Stimulated activated CD4-positive, alpha-beta T cell treated with anti-CD3 and anti-CD28 coated beads, TNF-alpha, amount 100 ng/mL, for 48 hours (primary cell): Measurements from ENCODE around the gene ZNF799.
"Not testable (repeated sequence)": the region's sequence is repeated elsewhere in the genome, so short reads cannot be mapped to it uniquely, and the experiment has no call there.

Experiments
- DNase-seq, 3 donors: peaks; one replicate each; pipeline ENCODE4 v3.0.0-alpha.2; 2020; ENCODE audit warnings: low read depth in 3 of 3

ZNF799 gene

GRCh38 chr19:12400633-12401502, at the start of gene ZNF799:
TSS of gene ZNF799 (minus strand) at chr19:12401271. CDS start at chr19:12401070, 201 bp downstream.
- DNase-seq: peak; percentile 80 to 82 (median 81)

- no peak for DNase-seq
Observed at GRCh38 chr19:12450844-12451243, 49.8 kb upstream of the ZNF799 start.

GRCh38 chr19:12448808-12449207, 47.7 kb upstream of the ZNF799 start:
- DNase-seq: no peak

GRCh38 chr19:12440541-12441316, 39.7 kb upstream of the ZNF799 start, which contains the start of gene ZNF443:
TSS of gene ZNF443 (minus strand) at chr19:12441021. CDS start at chr19:12440914, 107 bp downstream.
- DNase-seq: peak; percentile 96 to 99 (median 97)

- peak in 2 of 3 donors; percentile 20 to 28 for DNase-seq
Observed at GRCh38 chr19:12439686-12440540, 38.8 kb upstream of the ZNF799 start.

- not testable (repeated sequence) for DNase-seq
Observed at GRCh38 chr19:12430726-12431299, 29.7 kb upstream of the ZNF799 start.

- no peak for DNase-seq
Observed at GRCh38 chr19:12425888-12426274, 24.8 kb upstream of the ZNF799 start.

- no peak for DNase-seq
Observed at GRCh38 chr19:12425236-12425887, 24.3 kb upstream of the ZNF799 start.

GRCh38 chr19:12417273-12417672, 16.2 kb upstream of the ZNF799 start:
- not testable (repeated sequence) for DNase-seq

- DNase-seq: no peak
Observed at GRCh38 chr19:12411893-12412292, 10.8 kb upstream of the ZNF799 start.

- DNase-seq: peak in 2 of 3 donors; percentile 7 to 22
Observed at GRCh38 chr19:12399901-12400632, 1.0 kb downstream of the ZNF799 start.

- DNase-seq: not testable (repeated sequence)
Observed at GRCh38 chr19:12391148-12391547, 9.9 kb downstream of the ZNF799 start.

- DNase-seq: not testable (repeated sequence)
Observed at GRCh38 chr19:12386365-12386764, 14.7 kb downstream of the ZNF799 start.

GRCh38 chr19:12380444-12380737, 20.7 kb downstream of the ZNF799 start:
- no peak for DNase-seq

- DNase-seq: no peak
Observed at GRCh38 chr19:12379732-12380443, 21.2 kb downstream of the ZNF799 start.

- DNase-seq: no peak
Observed at GRCh38 chr19:12374026-12374425, 27.0 kb downstream of the ZNF799 start.

- DNase-seq: peak; percentile 79 to 87 (median 85)
Observed at GRCh38 chr19:12365236-12366162, 35.6 kb downstream of the ZNF799 start, which contains the start of gene ZNF442. TSS of gene ZNF442 (minus strand) at chr19:12365683. CDS start at chr19:12363631, 2,052 bp downstream.
